ENCODE measurements around the gene KIF17.

KIF17 gene

DNA sequence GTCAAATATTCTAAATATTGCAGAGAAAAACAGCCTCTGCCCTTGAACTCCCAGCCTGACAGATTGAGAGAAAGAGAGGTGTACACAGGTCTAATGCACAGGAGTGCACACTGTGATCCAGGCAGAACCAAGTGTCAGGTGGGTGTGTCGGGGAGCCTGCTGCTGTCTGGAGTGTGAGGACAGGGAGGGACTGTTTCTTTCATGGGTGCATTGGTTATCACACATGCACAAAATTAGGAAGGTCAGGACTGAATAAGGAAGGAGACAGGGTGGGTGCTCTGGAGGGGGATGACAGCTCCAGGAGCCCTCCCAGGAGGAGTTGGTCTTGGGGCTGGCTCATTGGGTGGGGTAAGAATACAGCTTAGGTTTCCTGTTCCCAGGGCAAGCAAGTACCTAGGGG is 97.8 kb downstream of the KIF17 start:
- Histone ChIP-seq H3K9me3 (ENCODE audit: low read depth, low read length) (no peaks in the 10 kb centered on the region), H3K27ac (no peak overlapping the region), H3K4me3 (no peak overlapping the region), H3K36me3 (ENCODE audit: insufficient read depth, low read length) (no peaks in the 10 kb centered on the region), H3K9ac (ENCODE audit: insufficient read length) (no peak overlapping the region)
- TF ChIP-seq FOXP2 (optimal IDR thresholded peaks at IDR 0.05; ENCODE audit: control extremely low read depth, extremely low read length, insufficient read depth) (no peak), EZH2 (IDR thresholded peaks at IDR 0.05) (no peak), POLR2AphosphoS5 (IDR thresholded peaks at IDR 0.05; ENCODE audit: borderline replicate concordance, low read depth, low read length) (no peak)
- DNase-seq (ENCODE audit: low read depth, low spot score), result no peak

- Histone ChIP-seq H3K9ac (ENCODE audit: insufficient read length) (no peak overlapping the region), H3K36me3 (ENCODE audit: insufficient read depth, low read length) (no peaks in the 10 kb centered on the region), H3K4me3 (no peak overlapping the region), H3K9me3 (ENCODE audit: low read depth, low read length) (no peaks in the 10 kb centered on the region), H3K27ac (no peak overlapping the region)
- DNase-seq (ENCODE audit: low read depth, low spot score), result no peak
- TF ChIP-seq FOXP2 (optimal IDR thresholded peaks at IDR 0.05; ENCODE audit: control extremely low read depth, extremely low read length, insufficient read depth) (no peak), POLR2AphosphoS5 (IDR thresholded peaks at IDR 0.05; ENCODE audit: borderline replicate concordance, low read depth, low read length) (no peak), EZH2 (IDR thresholded peaks at IDR 0.05) (no peak)
Measured at GRCh38 chr1:20618550-20618949, 99.3 kb downstream of the KIF17 start.

GRCh38 chr1:20616847-20617487 is 100.8 kb downstream of the KIF17 start:
- no peaks in the 10 kb centered on the region for H3K36me3 ChIP-seq (ENCODE audit: insufficient read depth, low read length)
- no peak overlapping the region for H3K27ac ChIP-seq
- TF ChIP-seq EZH2 (IDR thresholded peaks at IDR 0.05) (no peak), POLR2AphosphoS5 (IDR thresholded peaks at IDR 0.05; ENCODE audit: borderline replicate concordance, low read depth, low read length) (no peak), FOXP2 (optimal IDR thresholded peaks at IDR 0.05; ENCODE audit: control extremely low read depth, extremely low read length, insufficient read depth) (no peak)
- DNase-seq (ENCODE audit: low read depth, low spot score), result no peak
- H3K4me3 ChIP-seq, result no peak overlapping the region
- no peaks in the 10 kb centered on the region for H3K9me3 ChIP-seq (ENCODE audit: low read depth, low read length)
- no peak overlapping the region for H3K9ac ChIP-seq (ENCODE audit: insufficient read length)

- Histone ChIP-seq H3K27ac (no peak overlapping the region), H3K36me3 (ENCODE audit: insufficient read depth, low read length) (no peaks in the 10 kb centered on the region), H3K4me3 (no peak overlapping the region), H3K9me3 (ENCODE audit: low read depth, low read length) (no peaks in the 10 kb centered on the region), H3K9ac (ENCODE audit: insufficient read length) (no peak overlapping the region)
- DNase-seq (ENCODE audit: low read depth, low spot score), result no peak
- TF ChIP-seq FOXP2 (optimal IDR thresholded peaks at IDR 0.05; ENCODE audit: control extremely low read depth, extremely low read length, insufficient read depth) (no peak), POLR2AphosphoS5 (IDR thresholded peaks at IDR 0.05; ENCODE audit: borderline replicate concordance, low read depth, low read length) (no peak), EZH2 (IDR thresholded peaks at IDR 0.05) (no peak)
Measured at GRCh38 chr1:20615946-20616846, 101.6 kb downstream of the KIF17 start.

DNA sequence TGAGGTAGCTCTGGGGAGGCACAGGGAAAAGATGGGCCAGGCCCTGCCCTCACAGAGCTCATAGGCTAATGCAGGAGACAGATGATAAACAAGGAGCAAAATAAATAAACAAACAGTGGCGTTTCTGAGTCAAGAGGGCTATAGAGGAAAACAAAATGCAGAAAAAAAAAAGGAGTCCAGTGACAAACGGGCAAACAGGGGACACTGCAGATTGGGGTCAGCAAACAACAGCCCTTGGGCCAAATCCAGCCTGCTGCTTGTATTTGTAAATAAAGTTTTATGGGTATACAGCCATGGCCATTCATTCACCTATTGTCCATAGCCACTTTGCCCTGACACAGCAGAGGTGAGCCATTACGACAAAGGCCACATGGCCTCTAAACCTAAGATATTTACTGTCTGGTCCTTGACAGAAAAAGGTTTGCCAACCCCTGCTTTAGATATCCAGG is 103.7 kb downstream of the KIF17 start:
- Histone ChIP-seq H3K9ac (ENCODE audit: insufficient read length) (peak overlapping the region; percentile 2), H3K4me3 (no peak overlapping the region), H3K36me3 (ENCODE audit: insufficient read depth, low read length) (no peaks in the 10 kb centered on the region), H3K9me3 (ENCODE audit: low read depth, low read length) (no peaks in the 10 kb centered on the region), H3K27ac (no peak overlapping the region)
- TF ChIP-seq POLR2AphosphoS5 (IDR thresholded peaks at IDR 0.05; ENCODE audit: borderline replicate concordance, low read depth, low read length), result no peak
- no peak for TF ChIP-seq FOXP2 (optimal IDR thresholded peaks at IDR 0.05; ENCODE audit: control extremely low read depth, extremely low read length, insufficient read depth)
- TF ChIP-seq EZH2 (IDR thresholded peaks at IDR 0.05), result no peak
- DNase-seq (ENCODE audit: low read depth, low spot score), result no peak

Measured in SK-N-MC (cell line).